Right lobe of liver (tissue), 4 donors: ENCODE measurements around the gene ABCD4.

ENCODE experiments used
- CTCF ChIP-seq, 4 donors: fragments of 200-600 bp in 3 of 4; fragments of 450-650 bp in 1 of 4; IDR thresholded peaks; one replicate each; pipeline versions ENCODE4 v1.5.1 to v1.8.0; 2016 to 2022; ENCODE audit warnings: antibody characterized with exemption in 4 of 4, mild to moderate bottlenecking in 2 of 4
- POLR2A ChIP-seq: fragments of 450-650 bp; IDR thresholded peaks from one replicate; pipeline ENCODE4 v1.6.1; 2017; ENCODE audit warnings: antibody characterized with exemption, mild to moderate bottlenecking
- donor health status: DM: no; HTN: no; CAD: no.
- donor health status: DM: no; HTN: no; CAD: no.
- donor health status: DM: no; HTN: yes; CAD: no.

GRCh38 chr14:74267588-74267987 is 35.1 kb downstream of the ABCD4 start:
- TF ChIP-seq CTCF (IDR thresholded peaks at IDR 0.05) (no peak), POLR2A (no peak)
